Measurements from ENCODE around the gene BCR.

Gene BCR

DNA sequence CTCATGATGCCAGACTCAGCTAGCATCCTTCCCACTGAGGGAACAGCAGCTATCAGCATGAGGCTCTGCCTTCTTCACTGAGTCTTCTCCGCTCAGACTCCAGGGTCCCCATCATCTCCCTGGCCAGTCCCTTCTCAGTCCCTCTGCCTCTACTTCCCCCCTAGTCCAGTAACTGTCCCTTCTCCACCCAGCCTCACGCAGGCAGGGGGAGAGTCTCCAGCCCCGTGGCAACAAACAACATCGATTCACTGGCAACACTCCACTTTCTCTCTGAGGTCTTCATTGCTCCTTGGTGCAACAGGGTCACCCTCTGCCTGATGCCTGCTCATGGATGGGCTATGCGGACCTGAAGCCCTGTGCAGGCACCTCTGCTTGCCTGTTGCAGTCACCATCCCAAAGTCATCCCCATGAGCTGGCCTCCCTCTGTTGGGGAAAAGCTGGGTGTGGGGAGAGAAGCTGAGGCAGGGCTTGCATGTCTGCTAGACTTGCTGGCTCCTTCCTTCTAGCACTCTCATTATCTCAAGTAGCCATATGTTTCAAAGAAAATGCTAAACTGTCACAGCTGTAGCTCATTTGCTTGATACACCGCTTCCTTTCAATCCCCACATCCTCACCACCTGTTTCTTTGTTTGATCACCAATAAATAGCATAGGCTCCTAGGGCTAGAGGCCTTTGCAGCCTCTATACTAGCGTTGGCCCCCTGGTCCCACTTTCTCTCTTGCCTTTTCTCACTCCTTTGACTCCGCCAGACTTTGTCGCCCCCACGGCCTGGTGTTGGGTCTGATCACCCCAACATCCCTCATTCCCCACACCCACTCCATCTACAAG, 4.3 kb upstream of the BCR start:
- Histone ChIP-seq H3K36me3 (ENCODE audit: control insufficient read depth in 1 of 2, insufficient read depth in 2 of 2, low read length in 2 of 2) (no peaks in the 10 kb centered on the region), H3K4me1 (ENCODE audit: control insufficient read depth in 1 of 2, insufficient read depth in 2 of 2, low read length in 2 of 2) (peaks cover 17 to 23% of the 10 kb centered on the region in 2 donors), H3K27me3 (ENCODE audit: control insufficient read depth in 1 of 2, insufficient read depth in 2 of 2, low read length in 2 of 2) (no peaks in the 10 kb centered on the region), H3K27ac (ENCODE audit: low read depth, low read length) (no peak overlapping the region), H3K9me3 (ENCODE audit: control insufficient read depth in 1 of 2, low read length in 2 of 2) (peaks cover 0 to 9% of the 10 kb centered on the region in 2 donors), H3K4me3 (ENCODE audit: low read depth in 1 of 2, low read length in 2 of 2) (no peak overlapping the region), H3K9ac (ENCODE audit: low read depth in 1 of 2, low read length in 2 of 2) (no peak overlapping the region)

DNA sequence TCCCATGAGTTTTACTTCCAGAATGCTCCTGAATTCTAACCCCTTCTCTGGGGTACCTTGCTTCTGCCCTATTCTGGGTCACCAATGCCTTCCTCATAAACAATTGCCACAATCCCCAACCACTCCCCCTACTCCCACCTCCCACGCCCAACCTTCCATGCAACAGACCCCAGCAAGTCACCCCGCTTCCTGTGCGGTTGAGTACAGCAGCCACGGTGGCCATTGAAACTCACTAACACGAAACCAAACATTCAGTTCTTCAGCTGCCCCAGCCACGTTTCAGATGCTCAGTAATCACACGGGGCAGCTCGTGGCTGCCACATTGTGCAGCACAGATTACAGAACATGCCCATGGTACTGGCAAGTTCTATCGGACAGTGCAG, 3.7 kb upstream of the BCR start:
- H3K9me3 ChIP-seq (ENCODE audit: control insufficient read depth in 1 of 2, low read length in 2 of 2): peaks cover 0 to 9% of the 10 kb centered on the region in 2 donors
- H3K27me3 ChIP-seq (ENCODE audit: control insufficient read depth in 1 of 2, insufficient read depth in 2 of 2, low read length in 2 of 2): no peaks in the 10 kb centered on the region
- H3K4me1 ChIP-seq (ENCODE audit: control insufficient read depth in 1 of 2, insufficient read depth in 2 of 2, low read length in 2 of 2): peaks cover 20 to 27% of the 10 kb centered on the region in 2 donors
- H3K4me3 ChIP-seq (ENCODE audit: low read depth in 1 of 2, low read length in 2 of 2): no peak overlapping the region
- no peaks in the 10 kb centered on the region for H3K36me3 ChIP-seq (ENCODE audit: control insufficient read depth in 1 of 2, insufficient read depth in 2 of 2, low read length in 2 of 2)
- H3K27ac ChIP-seq (ENCODE audit: low read depth, low read length): no peak overlapping the region
- H3K9ac ChIP-seq (ENCODE audit: low read depth in 1 of 2, low read length in 2 of 2): no peak overlapping the region

DNA sequence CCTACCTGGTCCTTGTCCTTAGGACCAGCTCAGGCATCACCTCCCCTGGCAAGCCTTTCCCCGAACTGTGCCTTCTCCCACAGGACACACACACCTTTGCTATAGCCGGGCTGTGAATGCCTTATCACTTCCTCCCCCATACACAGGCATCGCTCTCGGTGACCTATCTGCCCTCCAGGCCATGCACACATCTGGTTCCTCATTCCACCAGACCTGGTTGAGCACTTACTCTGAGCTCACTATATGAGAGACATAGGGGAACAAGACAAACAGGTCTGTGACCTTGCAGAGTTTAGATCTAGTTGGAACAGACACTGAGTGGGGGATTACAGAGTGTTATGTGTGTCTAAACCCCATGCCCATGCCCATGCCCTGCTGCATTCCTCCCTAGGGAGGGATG, 3.1 kb upstream of the BCR start:
- H3K4me1 ChIP-seq (ENCODE audit: control insufficient read depth in 1 of 2, insufficient read depth in 2 of 2, low read length in 2 of 2): peaks cover 25 to 33% of the 10 kb centered on the region in 2 donors
- H3K9ac ChIP-seq (ENCODE audit: low read depth in 1 of 2, low read length in 2 of 2): no peak overlapping the region
- peaks cover 0 to 9% of the 10 kb centered on the region in 2 donors for H3K9me3 ChIP-seq (ENCODE audit: control insufficient read depth in 1 of 2, low read length in 2 of 2)
- H3K27ac ChIP-seq (ENCODE audit: low read depth, low read length): no peak overlapping the region
- H3K36me3 ChIP-seq (ENCODE audit: control insufficient read depth in 1 of 2, insufficient read depth in 2 of 2, low read length in 2 of 2): no peaks in the 10 kb centered on the region
- no peak overlapping the region for H3K4me3 ChIP-seq (ENCODE audit: low read depth in 1 of 2, low read length in 2 of 2)
- H3K27me3 ChIP-seq (ENCODE audit: control insufficient read depth in 1 of 2, insufficient read depth in 2 of 2, low read length in 2 of 2): no peaks in the 10 kb centered on the region

DNA sequence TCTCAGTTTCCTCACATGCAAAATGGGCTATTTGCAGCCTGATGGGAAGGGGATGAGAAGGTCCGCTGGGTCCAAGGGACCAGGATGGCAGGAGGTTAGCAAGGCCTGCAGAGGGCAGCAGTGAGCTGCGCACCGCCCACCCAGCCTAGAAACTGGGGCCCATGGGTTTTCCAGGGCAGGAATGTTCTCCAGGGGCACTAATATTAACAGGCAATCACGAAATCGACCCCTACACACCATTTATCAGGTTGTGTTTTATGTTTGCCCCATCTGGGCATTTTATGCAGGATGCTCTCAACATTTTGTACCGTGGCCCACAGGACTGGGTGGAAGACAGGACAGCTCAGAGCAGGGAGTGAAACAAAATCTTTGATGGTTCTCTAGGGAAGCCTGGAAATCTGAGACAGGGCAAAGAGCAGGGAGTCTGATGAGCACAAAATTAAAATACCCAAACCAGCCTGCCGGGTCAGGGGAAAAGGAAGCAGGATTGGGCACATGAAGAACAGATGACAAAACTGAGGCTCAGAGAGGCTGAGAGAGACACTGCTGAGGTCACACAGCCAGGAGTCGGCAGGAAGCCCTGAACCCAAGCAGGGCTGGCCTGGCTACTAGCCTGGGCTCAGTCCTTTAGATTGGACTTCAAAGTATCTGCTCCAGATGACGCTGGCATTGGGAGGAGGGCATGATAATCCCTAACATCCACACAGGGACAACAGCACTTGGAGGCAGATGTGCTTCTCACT, 1.6 kb upstream of the BCR start:
- no peak overlapping the region for H3K9ac ChIP-seq (ENCODE audit: low read depth in 1 of 2, low read length in 2 of 2)
- H3K4me1 ChIP-seq (ENCODE audit: control insufficient read depth in 1 of 2, insufficient read depth in 2 of 2, low read length in 2 of 2): peaks cover 40 to 48% of the 10 kb centered on the region in 2 donors
- peaks cover 0 to 9% of the 10 kb centered on the region in 2 donors for H3K9me3 ChIP-seq (ENCODE audit: control insufficient read depth in 1 of 2, low read length in 2 of 2)
- no peaks in the 10 kb centered on the region for H3K36me3 ChIP-seq (ENCODE audit: control insufficient read depth in 1 of 2, insufficient read depth in 2 of 2, low read length in 2 of 2)
- peak overlapping the region; percentile 36 for H3K27ac ChIP-seq (ENCODE audit: low read depth, low read length)
- H3K27me3 ChIP-seq (ENCODE audit: control insufficient read depth in 1 of 2, insufficient read depth in 2 of 2, low read length in 2 of 2): no peaks in the 10 kb centered on the region
- no peak overlapping the region for H3K4me3 ChIP-seq (ENCODE audit: low read depth in 1 of 2, low read length in 2 of 2)

DNA sequence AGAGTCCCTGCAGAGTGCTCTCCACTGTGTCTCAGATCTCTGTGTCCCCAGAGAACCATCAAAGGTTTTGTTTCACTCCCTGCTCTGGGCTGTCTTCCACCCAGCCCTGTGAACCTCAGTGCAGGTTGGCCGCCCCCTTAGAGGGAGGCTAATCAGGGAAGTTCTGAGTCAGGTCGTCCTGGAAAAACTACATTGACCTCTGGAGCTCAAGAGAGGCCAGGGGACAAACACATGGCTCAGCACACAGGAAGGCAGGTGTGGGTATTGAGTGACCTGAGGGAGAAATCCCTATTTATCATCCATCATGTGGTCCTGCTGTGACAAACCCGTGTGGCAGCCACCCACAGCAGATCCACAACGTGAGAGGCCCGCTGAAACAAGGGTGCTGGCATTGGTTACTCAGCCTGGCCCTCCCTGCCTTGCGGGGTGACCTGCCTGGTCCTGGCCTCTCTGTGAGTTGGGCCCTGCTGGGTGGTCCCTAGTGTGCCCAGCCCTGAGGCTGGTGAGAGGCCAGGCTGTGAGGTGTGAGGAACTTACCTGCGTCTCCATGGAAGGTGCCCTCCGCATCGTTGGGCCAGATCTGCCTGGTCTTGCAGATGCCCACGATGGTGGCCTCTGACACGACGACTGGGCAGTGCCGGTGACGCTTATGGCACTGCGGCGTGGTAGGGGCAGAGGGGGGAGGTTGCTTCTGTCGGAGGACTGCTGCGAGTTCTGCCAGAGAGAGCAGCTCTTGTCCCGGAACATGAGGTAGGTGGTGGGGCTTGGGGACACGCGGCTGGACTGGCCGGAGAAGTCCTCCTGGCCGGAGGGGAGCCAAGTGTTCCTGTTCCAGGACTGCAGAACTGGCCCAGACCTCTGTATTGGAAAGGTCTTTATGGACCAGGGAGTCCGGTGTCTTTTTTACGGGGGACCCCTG, 669 bp upstream of the BCR start:
- Histone ChIP-seq H3K36me3 (ENCODE audit: control insufficient read depth in 1 of 2, insufficient read depth in 2 of 2, low read length in 2 of 2) (no peaks in the 10 kb centered on the region), H3K9ac (ENCODE audit: low read depth in 1 of 2, low read length in 2 of 2) (peak overlapping the region; percentile 8 to 62), H3K4me1 (ENCODE audit: control insufficient read depth in 1 of 2, insufficient read depth in 2 of 2, low read length in 2 of 2) (peaks cover 43 to 54% of the 10 kb centered on the region in 2 donors), H3K4me3 (ENCODE audit: low read depth in 1 of 2, low read length in 2 of 2) (peak overlapping the region; percentile 63 to 74), H3K27ac (ENCODE audit: low read depth, low read length) (peak overlapping the region; percentile 46), H3K27me3 (ENCODE audit: control insufficient read depth in 1 of 2, insufficient read depth in 2 of 2, low read length in 2 of 2) (no peaks in the 10 kb centered on the region), H3K9me3 (ENCODE audit: control insufficient read depth in 1 of 2, low read length in 2 of 2) (peaks cover 0 to 9% of the 10 kb centered on the region in 2 donors)

DNA sequence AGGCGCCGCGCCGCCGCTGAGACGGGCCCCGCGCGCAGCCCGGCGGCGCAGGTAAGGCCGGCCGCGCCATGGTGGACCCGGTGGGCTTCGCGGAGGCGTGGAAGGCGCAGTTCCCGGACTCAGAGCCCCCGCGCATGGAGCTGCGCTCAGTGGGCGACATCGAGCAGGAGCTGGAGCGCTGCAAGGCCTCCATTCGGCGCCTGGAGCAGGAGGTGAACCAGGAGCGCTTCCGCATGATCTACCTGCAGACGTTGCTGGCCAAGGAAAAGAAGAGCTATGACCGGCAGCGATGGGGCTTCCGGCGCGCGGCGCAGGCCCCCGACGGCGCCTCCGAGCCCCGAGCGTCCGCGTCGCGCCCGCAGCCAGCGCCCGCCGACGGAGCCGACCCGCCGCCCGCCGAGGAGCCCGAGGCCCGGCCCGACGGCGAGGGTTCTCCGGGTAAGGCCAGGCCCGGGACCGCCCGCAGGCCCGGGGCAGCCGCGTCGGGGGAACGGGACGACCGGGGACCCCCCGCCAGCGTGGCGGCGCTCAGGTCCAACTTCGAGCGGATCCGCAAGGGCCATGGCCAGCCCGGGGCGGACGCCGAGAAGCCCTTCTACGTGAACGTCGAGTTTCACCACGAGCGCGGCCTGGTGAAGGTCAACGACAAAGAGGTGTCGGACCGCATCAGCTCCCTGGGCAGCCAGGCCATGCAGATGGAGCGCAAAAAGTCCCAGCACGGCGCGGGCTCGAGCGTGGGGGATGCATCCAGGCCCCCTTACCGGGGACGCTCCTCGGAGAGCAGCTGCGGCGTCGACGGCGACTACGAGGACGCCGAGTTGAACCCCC, 798 bp downstream of the BCR start:
- Histone ChIP-seq H3K27ac (ENCODE audit: low read depth, low read length) (peak overlapping the region; percentile 67), H3K27me3 (ENCODE audit: control insufficient read depth in 1 of 2, insufficient read depth in 2 of 2, low read length in 2 of 2) (no peaks in the 10 kb centered on the region), H3K36me3 (ENCODE audit: control insufficient read depth in 1 of 2, insufficient read depth in 2 of 2, low read length in 2 of 2) (no peaks in the 10 kb centered on the region), H3K9me3 (ENCODE audit: control insufficient read depth in 1 of 2, low read length in 2 of 2) (peaks cover 0 to 4% of the 10 kb centered on the region in 2 donors), H3K4me3 (ENCODE audit: low read depth in 1 of 2, low read length in 2 of 2) (peak overlapping the region; percentile 72 to 90), H3K4me1 (ENCODE audit: control insufficient read depth in 1 of 2, insufficient read depth in 2 of 2, low read length in 2 of 2) (peaks cover 48 to 59% of the 10 kb centered on the region in 2 donors), H3K9ac (ENCODE audit: low read depth in 1 of 2, low read length in 2 of 2) (peak overlapping the region; percentile 50 to 87)

DNA sequence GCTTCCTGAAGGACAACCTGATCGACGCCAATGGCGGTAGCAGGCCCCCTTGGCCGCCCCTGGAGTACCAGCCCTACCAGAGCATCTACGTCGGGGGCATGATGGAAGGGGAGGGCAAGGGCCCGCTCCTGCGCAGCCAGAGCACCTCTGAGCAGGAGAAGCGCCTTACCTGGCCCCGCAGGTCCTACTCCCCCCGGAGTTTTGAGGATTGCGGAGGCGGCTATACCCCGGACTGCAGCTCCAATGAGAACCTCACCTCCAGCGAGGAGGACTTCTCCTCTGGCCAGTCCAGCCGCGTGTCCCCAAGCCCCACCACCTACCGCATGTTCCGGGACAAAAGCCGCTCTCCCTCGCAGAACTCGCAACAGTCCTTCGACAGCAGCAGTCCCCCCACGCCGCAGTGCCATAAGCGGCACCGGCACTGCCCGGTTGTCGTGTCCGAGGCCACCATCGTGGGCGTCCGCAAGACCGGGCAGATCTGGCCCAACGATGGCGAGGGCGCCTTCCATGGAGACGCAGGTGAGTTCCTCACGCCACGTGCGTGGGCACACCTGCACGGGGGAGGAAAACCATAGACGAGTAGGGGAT, 1.5 kb downstream of the BCR start:
- Histone ChIP-seq H3K9ac (ENCODE audit: low read depth in 1 of 2, low read length in 2 of 2) (peak overlapping the region; percentile 20 to 43), H3K27ac (ENCODE audit: low read depth, low read length) (no peak overlapping the region), H3K4me3 (ENCODE audit: low read depth in 1 of 2, low read length in 2 of 2) (peak overlapping the region; percentile 69 to 72), H3K36me3 (ENCODE audit: control insufficient read depth in 1 of 2, insufficient read depth in 2 of 2, low read length in 2 of 2) (no peaks in the 10 kb centered on the region), H3K4me1 (ENCODE audit: control insufficient read depth in 1 of 2, insufficient read depth in 2 of 2, low read length in 2 of 2) (peaks cover 48 to 58% of the 10 kb centered on the region in 2 donors), H3K9me3 (ENCODE audit: control insufficient read depth in 1 of 2, low read length in 2 of 2) (no peaks in the 10 kb centered on the region), H3K27me3 (ENCODE audit: control insufficient read depth in 1 of 2, insufficient read depth in 2 of 2, low read length in 2 of 2) (no peaks in the 10 kb centered on the region)

DNA sequence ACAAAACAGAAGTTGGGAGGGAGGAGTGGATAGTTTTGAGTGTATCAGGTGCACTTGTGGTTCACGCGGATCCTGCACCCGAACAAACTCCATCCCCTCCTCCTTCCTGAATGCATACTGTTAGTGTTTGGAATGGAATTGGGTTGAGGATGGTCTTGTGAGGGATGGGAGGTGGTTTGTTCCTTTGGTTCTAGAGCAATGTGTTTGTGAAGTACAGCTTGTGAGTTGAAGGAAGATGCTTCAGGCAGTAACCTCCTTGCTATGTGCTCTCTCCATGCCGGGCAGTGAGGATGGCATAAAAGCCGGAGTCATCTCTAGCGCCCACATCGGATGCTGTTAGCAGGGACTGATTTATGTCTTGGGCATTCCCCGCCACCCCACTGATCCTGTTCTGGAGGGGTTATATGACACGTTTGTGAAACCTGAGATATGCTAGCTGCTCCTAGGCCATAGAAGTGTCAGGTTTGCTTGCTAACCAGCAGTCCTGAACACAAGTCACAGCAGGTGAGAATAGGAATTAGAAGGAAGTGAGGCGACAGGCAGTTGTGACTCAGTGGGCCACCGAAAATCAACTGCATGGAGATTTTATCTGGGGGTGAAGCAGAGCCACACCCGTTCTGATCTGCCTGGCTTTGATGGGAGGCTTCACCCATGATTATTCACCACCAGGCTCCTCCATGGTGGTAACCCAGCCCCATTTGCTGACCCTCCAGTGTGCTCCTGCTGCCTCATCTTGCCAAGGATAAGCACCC, 2.2 kb downstream of the BCR start:
- H3K9me3 ChIP-seq (ENCODE audit: control insufficient read depth in 1 of 2, low read length in 2 of 2): no peaks in the 10 kb centered on the region
- no peaks in the 10 kb centered on the region for H3K36me3 ChIP-seq (ENCODE audit: control insufficient read depth in 1 of 2, insufficient read depth in 2 of 2, low read length in 2 of 2)
- peaks cover 42 to 53% of the 10 kb centered on the region in 2 donors for H3K4me1 ChIP-seq (ENCODE audit: control insufficient read depth in 1 of 2, insufficient read depth in 2 of 2, low read length in 2 of 2)
- H3K27me3 ChIP-seq (ENCODE audit: control insufficient read depth in 1 of 2, insufficient read depth in 2 of 2, low read length in 2 of 2): no peaks in the 10 kb centered on the region
- peak overlapping the region; percentile 20 to 30 for H3K9ac ChIP-seq (ENCODE audit: low read depth in 1 of 2, low read length in 2 of 2)
- no peak overlapping the region for H3K27ac ChIP-seq (ENCODE audit: low read depth, low read length)
- H3K4me3 ChIP-seq (ENCODE audit: low read depth in 1 of 2, low read length in 2 of 2): peak overlapping the region; percentile 69 to 72

Measured in duodenal mucosa (tissue), 2 donors.